ENCODE data around the gene NUS1. TPM values are rescaled to one million over a fixed set of nuclear protein-coding genes. Genes with fewer than 3 reads are reported as not detected.

NUS1 gene
- total RNA-seq, 1 experiment from 2014 or later: 22.2 TPM

DNA sequence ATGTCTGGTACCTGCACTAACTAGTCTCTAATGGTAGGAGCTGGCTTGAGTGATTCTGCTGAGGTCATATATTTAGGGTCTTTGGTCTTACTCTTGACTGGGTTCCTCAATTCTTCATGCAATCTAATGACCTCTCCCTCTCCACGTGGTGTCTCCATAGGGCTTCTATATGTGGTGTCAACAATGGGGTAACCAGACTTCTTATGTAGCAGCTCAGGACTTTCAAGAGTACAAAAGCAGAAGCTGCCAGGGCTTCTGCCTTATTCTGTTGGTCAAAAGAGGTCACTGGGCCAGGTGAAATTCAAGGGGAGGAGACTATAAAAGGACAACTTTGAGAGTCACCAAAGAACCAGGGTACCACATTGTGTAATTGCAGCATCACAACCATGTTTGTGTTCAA is 54.3 kb downstream of the NUS1 start:
- no peaks in the 10 kb centered on the region for H3F3A ChIP-seq (ENCODE audit: insufficient read depth, low read depth)
- H3K9me2 ChIP-seq (ENCODE audit: insufficient read depth): no peaks in the 10 kb centered on the region; the same call in 1 of the 2 replicates
- no peak for DNase-seq
- 0 out of 2 replicates have a peak, but pooled peaks cover 3% of the 10 kb centered on the region for H3K9me3 ChIP-seq (ENCODE audit: insufficient read depth, low read depth)
- no peaks in the 10 kb centered on the region for H3K27me3 ChIP-seq (ENCODE audit: insufficient read depth, low read depth)
- no peak overlapping the region for H3K4me2 ChIP-seq
- no peak overlapping the region for H3K27ac ChIP-seq
- H3K4me1 ChIP-seq (replicated peaks; ENCODE audit: insufficient read depth): no peaks in the 10 kb centered on the region
- TF ChIP-seq EZH2 (IDR thresholded peaks at IDR 0.05; ENCODE audit: low read depth): no peak
- TF ChIP-seq, protein P1, sequence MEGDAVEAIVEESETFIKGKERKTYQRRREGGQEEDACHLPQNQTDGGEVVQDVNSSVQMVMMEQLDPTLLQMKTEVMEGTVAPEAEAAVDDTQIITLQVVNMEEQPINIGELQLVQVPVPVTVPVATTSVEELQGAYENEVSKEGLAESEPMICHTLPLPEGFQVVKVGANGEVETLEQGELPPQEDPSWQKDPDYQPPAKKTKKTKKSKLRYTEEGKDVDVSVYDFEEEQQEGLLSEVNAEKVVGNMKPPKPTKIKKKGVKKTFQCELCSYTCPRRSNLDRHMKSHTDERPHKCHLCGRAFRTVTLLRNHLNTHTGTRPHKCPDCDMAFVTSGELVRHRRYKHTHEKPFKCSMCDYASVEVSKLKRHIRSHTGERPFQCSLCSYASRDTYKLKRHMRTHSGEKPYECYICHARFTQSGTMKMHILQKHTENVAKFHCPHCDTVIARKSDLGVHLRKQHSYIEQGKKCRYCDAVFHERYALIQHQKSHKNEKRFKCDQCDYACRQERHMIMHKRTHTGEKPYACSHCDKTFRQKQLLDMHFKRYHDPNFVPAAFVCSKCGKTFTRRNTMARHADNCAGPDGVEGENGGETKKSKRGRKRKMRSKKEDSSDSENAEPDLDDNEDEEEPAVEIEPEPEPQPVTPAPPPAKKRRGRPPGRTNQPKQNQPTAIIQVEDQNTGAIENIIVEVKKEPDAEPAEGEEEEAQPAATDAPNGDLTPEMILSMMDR (conservative IDR thresholded peaks at IDR 0.05): no peak
- BruUV-seq (replicated peaks): no TSS peak
- no peaks in the 10 kb centered on the region for H4K20me1 ChIP-seq (ENCODE audit: insufficient read depth)
- no peaks in the 10 kb centered on the region for H3K79me2 ChIP-seq (ENCODE audit: low read depth)
- POLR2A ChIA-PET (ENCODE audit: unreplicated experiment): no interaction called here
- H2AFZ ChIP-seq: no peak overlapping the region
- H3K36me3 ChIP-seq (ENCODE audit: low read depth): no peaks in the 10 kb centered on the region
- intact Hi-C loops (cut with micrococcal nuclease; ENCODE audit: unreplicated experiment): no loop called here
- H3K4me3 ChIP-seq: no peak overlapping the region
- CTCF ChIA-PET: no interaction called here

DNA sequence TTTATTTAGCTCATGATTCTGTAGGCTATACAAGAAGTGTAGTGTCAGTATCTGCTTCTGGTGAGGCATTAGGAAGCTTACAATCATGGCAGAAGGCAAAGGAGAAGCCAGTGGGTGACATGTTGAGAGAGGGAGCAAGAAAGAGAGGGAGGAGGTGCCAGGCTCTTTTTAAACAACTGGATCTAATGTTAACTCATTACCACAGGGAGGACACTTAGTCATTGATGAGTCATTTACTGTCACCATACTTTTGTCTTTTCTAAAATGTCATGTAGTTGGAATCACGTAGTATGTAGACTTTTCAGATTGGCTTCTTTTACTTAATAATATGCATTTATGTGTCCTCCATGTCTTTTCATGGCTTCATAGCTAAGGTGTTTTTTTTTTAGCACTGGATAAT is 58.1 kb downstream of the NUS1 start:
- no peaks in the 10 kb centered on the region for H3K36me3 ChIP-seq (ENCODE audit: low read depth)
- no TSS peak for BruUV-seq (replicated peaks)
- no peaks in the 10 kb centered on the region for H3F3A ChIP-seq (ENCODE audit: insufficient read depth, low read depth)
- ChIA-PET CTCF (no interaction called here), POLR2A (ENCODE audit: unreplicated experiment) (no interaction called here)
- H3K27ac ChIP-seq: no peak overlapping the region
- no peak overlapping the region for H3K4me2 ChIP-seq
- no peak overlapping the region for H2AFZ ChIP-seq
- H3K9me3 ChIP-seq (ENCODE audit: insufficient read depth, low read depth): no peaks in the 10 kb centered on the region
- no peaks in the 10 kb centered on the region for H4K20me1 ChIP-seq (ENCODE audit: insufficient read depth)
- no peak for TF ChIP-seq EZH2 (IDR thresholded peaks at IDR 0.05; ENCODE audit: low read depth)
- TF ChIP-seq, protein P1 (conservative IDR thresholded peaks at IDR 0.05): no peak
- H3K9me2 ChIP-seq (ENCODE audit: insufficient read depth): no peaks in the 10 kb centered on the region; the same call in 1 of the 2 replicates
- H3K4me1 ChIP-seq (replicated peaks; ENCODE audit: insufficient read depth): no peaks in the 10 kb centered on the region
- intact Hi-C loops (cut with micrococcal nuclease; ENCODE audit: unreplicated experiment): no loop called here
- H3K79me2 ChIP-seq (ENCODE audit: low read depth): no peaks in the 10 kb centered on the region
- DNase-seq: no peak
- no peak overlapping the region for H3K4me3 ChIP-seq
- no peaks in the 10 kb centered on the region for H3K27me3 ChIP-seq (ENCODE audit: insufficient read depth, low read depth)

DNA sequence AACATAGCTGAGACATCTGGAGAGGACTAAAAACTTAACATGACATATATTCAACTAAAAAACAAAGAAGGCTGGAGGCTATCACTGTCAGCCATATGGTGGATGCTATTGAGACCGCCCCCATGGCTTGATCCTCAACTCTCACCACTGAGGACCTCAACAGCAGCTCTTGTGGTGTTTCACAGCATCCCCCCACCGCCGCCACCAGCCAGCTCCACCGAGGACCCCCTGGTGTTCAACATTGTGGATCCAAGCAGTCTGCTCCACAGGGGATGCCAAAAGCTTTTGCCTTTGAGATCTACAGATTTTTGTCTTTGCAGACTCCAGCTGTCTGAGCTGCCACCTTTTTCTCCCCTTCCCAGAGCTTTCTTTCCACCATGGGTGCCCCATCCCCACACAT is 64.6 kb downstream of the NUS1 start:
- H4K20me1 ChIP-seq (ENCODE audit: insufficient read depth): no peaks in the 10 kb centered on the region
- H2AFZ ChIP-seq: no peak overlapping the region
- H3F3A ChIP-seq (ENCODE audit: insufficient read depth, low read depth): no peaks in the 10 kb centered on the region
- no peak overlapping the region for H3K4me2 ChIP-seq
- H3K36me3 ChIP-seq (ENCODE audit: low read depth): no peaks in the 10 kb centered on the region
- no peaks in the 10 kb centered on the region for H3K79me2 ChIP-seq (ENCODE audit: low read depth)
- no peak overlapping the region for H3K27ac ChIP-seq
- TF ChIP-seq, protein P1 (conservative IDR thresholded peaks at IDR 0.05): no peak
- TF ChIP-seq EZH2 (IDR thresholded peaks at IDR 0.05; ENCODE audit: low read depth): no peak
- no peak overlapping the region for H3K4me3 ChIP-seq
- POLR2A ChIA-PET (ENCODE audit: unreplicated experiment): no interaction called here
- no TSS peak for BruUV-seq (replicated peaks)
- CTCF ChIA-PET: no interaction called here
- H3K4me1 ChIP-seq (replicated peaks; ENCODE audit: insufficient read depth): no peaks in the 10 kb centered on the region
- H3K9me2 ChIP-seq (ENCODE audit: insufficient read depth): no peaks in the 10 kb centered on the region; the same call in 1 of the 2 replicates
- H3K9me3 ChIP-seq (ENCODE audit: insufficient read depth, low read depth): no peaks in the 10 kb centered on the region; the same call in 1 of the 2 replicates
- intact Hi-C loops (cut with micrococcal nuclease; ENCODE audit: unreplicated experiment): no loop called here
- no peaks in the 10 kb centered on the region for H3K27me3 ChIP-seq (ENCODE audit: insufficient read depth, low read depth)
- DNase-seq: no peak

Data from PC-9 (cell line).